ENCODE measurements around the gene SLC25A22.

The SLC25A22 gene

DNA sequence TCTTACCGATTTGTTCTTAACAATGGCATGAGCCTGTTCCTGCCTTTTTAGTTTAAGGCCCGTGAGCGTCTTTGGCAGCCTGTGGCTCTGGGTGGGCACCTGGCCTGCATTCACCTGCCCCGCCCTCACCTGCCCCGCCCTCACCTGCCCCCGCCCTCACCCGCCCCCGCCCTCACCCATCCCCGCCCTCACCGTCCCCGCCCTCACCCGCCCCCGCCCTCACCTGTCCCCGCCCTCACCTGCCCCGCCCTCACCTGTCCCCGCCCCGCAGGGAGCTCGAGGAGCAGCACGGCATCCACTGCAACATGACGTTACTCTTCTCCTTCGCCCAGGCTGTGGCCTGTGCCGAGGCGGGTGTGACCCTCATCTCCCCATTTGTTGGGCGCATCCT, 35.0 kb downstream of the SLC25A22 start:
- DNase-seq (ENCODE audit: low read depth) = no peak
- TF ChIP-seq, protein P1, sequence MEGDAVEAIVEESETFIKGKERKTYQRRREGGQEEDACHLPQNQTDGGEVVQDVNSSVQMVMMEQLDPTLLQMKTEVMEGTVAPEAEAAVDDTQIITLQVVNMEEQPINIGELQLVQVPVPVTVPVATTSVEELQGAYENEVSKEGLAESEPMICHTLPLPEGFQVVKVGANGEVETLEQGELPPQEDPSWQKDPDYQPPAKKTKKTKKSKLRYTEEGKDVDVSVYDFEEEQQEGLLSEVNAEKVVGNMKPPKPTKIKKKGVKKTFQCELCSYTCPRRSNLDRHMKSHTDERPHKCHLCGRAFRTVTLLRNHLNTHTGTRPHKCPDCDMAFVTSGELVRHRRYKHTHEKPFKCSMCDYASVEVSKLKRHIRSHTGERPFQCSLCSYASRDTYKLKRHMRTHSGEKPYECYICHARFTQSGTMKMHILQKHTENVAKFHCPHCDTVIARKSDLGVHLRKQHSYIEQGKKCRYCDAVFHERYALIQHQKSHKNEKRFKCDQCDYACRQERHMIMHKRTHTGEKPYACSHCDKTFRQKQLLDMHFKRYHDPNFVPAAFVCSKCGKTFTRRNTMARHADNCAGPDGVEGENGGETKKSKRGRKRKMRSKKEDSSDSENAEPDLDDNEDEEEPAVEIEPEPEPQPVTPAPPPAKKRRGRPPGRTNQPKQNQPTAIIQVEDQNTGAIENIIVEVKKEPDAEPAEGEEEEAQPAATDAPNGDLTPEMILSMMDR (IDR thresholded peaks at IDR 0.05; ENCODE audit: insufficient read depth, low read depth, low read length, missing control alignments) = no peak
- H3K4me3 ChIP-seq (ENCODE audit: low read depth, low read length) = no peak overlapping the region

DNA sequence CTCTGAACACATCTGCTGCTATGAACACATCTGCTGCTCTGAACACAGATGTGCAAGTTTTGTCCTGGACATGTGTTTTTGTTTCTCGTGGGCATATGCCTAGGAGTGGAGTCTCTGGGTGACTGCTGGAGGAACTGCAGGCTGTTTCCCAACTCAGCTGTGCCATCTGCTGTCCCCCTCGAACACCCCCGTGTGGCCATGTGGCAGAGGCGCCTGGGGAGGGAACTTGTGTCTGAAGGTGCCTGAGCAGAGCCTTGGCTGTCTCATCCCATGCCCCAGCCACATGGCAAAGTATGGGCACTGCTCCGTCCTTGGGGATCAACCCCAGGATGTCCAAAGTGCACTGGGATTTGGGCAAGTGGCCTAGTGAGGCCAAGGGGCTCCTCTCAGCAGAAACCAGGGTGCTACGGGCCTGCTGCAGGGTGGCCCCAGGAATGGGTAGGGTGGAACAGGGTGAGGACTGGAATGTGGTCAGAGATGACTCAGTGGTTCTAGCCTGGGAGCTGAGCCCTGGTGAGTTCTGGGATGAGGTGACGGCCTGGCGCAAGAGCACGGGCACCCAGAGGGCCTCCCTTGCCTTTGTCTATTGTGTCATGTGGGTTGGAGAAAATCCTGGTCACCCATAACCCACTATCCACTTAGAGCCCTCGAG, 35.5 kb downstream of the SLC25A22 start:
- H3K4me3 ChIP-seq (ENCODE audit: low read depth, low read length) = no peak overlapping the region
- TF ChIP-seq, protein P1 (IDR thresholded peaks at IDR 0.05; ENCODE audit: insufficient read depth, low read depth, low read length, missing control alignments) = peak; percentile 13
- no peak for DNase-seq (ENCODE audit: low read depth)

DNA sequence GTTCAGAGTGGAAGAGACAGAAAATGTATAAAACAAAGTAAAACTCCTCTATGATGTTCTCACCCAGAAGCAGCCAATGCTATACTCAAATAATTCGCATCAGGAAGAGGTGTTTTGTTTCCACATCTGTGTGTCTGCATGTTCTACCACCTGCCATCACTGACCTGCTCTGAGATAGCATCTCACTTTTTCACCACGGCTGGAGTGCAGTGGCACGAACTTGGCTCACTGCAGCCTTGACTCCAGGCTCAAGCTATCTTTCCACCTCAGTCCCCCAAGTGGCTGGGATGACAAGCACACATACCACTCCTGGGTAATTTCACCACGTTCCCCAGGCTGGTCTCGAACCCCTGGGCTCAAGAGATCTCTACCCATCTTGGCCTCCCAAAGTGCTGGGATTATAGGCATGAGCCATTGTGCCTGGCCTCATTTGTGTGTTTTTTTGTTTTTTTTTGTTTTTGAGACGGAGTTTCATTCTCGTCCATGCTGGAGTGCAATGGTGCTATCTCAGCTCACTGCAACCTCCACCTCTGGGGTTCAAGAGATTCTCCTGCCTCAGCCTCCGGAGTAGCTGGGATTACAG, 36.5 kb downstream of the SLC25A22 start:
- TF ChIP-seq, protein P1 (IDR thresholded peaks at IDR 0.05; ENCODE audit: insufficient read depth, low read depth, low read length, missing control alignments) = no peak
- no peak overlapping the region for H3K4me3 ChIP-seq (ENCODE audit: low read depth, low read length)
- no peak for DNase-seq (ENCODE audit: low read depth)

DNA sequence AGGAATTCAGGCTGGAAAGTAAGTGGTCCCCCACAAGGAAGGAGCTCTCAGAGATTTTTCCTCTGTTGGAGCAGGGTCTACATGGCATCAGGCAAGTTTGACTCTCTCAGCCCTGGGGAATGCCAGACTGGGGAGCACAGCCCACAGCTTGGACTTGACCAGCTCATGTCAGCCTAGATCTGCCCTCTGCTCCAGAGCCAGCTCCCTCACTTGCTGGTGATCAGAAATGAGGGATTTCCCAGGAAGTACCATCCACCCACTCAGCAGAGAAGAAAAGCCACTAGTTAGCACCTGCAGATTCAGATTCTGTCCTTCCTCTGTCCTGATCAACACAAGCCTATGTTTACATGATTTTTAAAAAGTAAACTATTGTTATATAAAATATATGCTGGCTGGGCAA, 37.8 kb downstream of the SLC25A22 start:
- no peak for DNase-seq (ENCODE audit: low read depth)
- no peak overlapping the region for H3K4me3 ChIP-seq (ENCODE audit: low read depth, low read length)
- TF ChIP-seq, protein P1 (IDR thresholded peaks at IDR 0.05; ENCODE audit: insufficient read depth, low read depth, low read length, missing control alignments) = no peak

DNA sequence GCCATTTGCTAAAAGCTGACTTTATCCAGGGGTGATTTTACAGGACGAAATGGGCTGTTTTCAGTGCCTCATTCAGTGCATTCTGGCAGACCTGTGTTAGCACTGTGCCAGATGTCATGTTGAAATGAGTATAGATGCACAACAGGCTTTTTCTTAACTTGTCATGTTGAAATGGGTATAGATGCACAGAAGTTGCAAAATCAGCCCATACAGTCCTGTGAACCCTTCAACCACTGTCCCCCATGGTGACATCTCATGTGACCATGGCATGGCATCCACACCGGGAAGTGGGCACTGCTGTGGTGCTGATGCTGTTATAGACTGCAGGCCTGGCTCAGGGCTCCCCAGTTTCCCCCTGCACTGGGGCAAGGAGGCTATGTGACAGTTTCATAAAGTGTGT, 48.4 kb downstream of the SLC25A22 start:
- no peak for DNase-seq (ENCODE audit: low read depth)
- TF ChIP-seq, protein P1 (IDR thresholded peaks at IDR 0.05; ENCODE audit: insufficient read depth, low read depth, low read length, missing control alignments) = no peak
- H3K4me3 ChIP-seq (ENCODE audit: low read depth, low read length) = no peak overlapping the region

DNA sequence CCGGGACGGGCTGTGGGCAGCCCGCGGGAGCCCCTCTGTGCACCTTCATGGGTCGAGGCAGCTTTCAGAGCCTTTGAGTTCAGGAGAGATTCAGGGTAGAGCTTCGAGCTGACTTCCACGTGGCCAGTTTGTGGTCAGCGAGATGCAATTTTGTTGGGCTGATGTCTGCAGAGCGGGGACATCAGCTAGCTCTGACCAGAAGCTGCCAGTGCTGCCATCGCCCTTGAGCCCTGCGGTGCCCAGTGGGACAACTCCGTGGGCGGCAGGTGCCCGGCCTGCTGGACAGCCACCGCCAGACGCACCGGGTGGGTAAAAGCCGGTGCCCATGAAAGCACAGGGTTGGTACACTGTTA, 50.1 kb downstream of the SLC25A22 start:
- H3K4me3 ChIP-seq (ENCODE audit: low read depth, low read length) = peak overlapping the region; percentile 74
- TF ChIP-seq, protein P1 (IDR thresholded peaks at IDR 0.05; ENCODE audit: insufficient read depth, low read depth, low read length, missing control alignments) = no peak
- DNase-seq (ENCODE audit: low read depth) = no peak
